ENCODE measurements around the gene PKNOX2.

Gene PKNOX2

DNA sequence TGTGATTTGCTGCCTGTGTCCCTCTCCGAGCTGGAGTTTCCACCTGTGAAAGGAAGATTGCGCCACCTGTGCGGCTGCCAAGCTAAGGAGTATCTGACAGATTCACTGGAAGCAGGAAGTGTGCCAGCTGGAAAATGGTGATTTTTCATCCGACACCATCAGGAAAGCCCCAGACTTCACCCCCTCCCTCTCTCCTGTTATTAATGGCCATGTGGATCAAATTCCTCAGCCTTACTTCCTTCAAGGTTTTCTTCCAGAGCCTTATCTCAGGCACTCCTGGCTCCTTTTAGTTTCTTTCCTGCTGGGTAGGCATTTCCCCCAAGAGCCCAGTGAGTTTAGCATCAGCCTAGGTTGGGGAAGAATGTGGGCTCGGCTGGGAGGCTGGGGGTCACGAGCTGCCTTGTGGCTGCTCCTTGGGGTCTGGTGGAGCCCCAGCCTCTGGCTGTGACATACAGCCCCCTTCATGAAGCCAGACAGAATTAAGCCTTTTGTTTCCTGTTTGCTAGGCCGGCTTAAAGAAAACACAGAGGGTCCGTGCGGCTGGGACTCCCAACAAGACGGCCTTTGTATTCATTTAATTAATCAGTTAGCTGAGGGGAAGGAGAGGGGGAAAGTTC, 37.1 kb downstream of the PKNOX2 start:
- no peak overlapping the region for H3K4me3 ChIP-seq (ENCODE audit: control insufficient read depth, low read depth, low read length)
- no peak for DNase-seq (ENCODE audit: low read depth)
- TF ChIP-seq, protein P1, sequence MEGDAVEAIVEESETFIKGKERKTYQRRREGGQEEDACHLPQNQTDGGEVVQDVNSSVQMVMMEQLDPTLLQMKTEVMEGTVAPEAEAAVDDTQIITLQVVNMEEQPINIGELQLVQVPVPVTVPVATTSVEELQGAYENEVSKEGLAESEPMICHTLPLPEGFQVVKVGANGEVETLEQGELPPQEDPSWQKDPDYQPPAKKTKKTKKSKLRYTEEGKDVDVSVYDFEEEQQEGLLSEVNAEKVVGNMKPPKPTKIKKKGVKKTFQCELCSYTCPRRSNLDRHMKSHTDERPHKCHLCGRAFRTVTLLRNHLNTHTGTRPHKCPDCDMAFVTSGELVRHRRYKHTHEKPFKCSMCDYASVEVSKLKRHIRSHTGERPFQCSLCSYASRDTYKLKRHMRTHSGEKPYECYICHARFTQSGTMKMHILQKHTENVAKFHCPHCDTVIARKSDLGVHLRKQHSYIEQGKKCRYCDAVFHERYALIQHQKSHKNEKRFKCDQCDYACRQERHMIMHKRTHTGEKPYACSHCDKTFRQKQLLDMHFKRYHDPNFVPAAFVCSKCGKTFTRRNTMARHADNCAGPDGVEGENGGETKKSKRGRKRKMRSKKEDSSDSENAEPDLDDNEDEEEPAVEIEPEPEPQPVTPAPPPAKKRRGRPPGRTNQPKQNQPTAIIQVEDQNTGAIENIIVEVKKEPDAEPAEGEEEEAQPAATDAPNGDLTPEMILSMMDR (IDR thresholded peaks at IDR 0.05; ENCODE audit: control insufficient read depth, insufficient read depth, low read depth, low read length, missing control alignments), result no peak

DNA sequence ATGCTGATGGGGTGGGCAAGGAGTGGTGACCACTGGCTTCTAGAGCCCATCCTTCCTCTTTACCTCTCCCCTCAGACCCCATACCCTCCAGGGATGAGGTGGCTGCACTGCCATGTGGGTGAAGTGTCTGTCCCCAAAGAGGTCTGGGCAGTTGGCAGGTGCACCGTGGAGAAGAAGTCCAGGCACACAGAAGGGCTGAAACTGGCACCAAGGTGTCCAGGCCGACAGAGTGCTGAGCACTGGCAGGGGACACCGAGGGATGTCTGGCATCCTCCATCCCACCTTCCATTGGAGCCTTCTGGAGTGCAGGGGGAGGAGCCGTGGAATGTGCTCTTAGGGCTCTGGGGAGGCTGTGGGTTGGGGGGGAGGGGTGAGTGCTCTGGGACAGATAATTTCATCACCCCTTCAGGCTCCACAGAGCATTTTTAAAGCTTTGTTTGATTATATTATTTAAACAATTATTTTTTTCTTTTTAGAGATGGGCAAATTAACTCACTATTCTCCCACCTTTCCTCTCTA, 37.9 kb downstream of the PKNOX2 start:
- no peak overlapping the region for H3K4me3 ChIP-seq (ENCODE audit: control insufficient read depth, low read depth, low read length)
- DNase-seq (ENCODE audit: low read depth), result no peak
- TF ChIP-seq, protein P1 (IDR thresholded peaks at IDR 0.05; ENCODE audit: control insufficient read depth, insufficient read depth, low read depth, low read length, missing control alignments), result no peak

DNA sequence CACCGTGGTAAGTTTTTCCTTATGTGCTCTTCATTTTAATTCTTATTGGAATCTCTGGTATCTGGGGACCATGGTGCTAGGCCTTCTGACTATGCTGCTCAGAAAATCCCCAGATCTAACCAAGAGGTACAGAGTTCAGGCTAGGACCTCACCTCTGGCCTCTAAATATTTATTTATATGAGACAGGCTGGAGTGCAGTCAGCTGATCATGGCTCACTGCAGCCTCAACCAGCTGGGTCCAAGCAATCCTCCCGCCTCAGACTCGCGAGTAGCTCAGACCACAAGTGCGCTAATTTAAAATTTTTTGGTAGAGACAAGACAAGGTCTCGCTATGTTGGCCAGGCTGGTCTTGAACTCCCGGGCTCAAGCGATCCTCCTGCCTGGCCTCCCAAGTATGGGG, 38.4 kb downstream of the PKNOX2 start:
- no peak for DNase-seq (ENCODE audit: low read depth)
- TF ChIP-seq, protein P1 (IDR thresholded peaks at IDR 0.05; ENCODE audit: control insufficient read depth, insufficient read depth, low read depth, low read length, missing control alignments), result no peak
- H3K4me3 ChIP-seq (ENCODE audit: control insufficient read depth, low read depth, low read length), result no peak overlapping the region

DNA sequence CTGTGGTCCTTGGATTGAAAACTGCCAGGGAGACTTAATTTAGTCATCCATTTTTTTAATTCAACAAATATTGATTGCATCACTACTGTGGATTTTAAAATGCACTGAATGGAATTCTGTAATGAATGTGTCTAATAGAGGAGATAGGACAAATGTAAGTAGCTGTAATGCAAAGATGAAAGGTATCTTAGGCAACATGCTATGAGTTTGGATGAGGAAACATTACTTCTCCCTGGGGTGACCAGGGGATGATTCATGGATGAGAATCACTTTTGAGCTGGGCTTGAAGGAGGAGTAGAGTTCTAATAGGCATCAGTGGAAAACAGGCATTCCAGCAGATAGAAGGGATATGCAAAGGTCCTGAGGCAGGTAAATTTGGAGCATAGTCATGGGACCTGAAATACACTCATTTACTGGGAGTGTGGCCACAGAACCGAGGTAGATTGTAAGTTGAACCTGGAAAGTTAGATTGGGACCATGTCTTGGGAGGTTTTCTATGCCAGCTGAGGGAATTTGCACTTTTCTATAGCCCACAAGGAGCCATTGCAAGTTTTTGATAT, 43.4 kb downstream of the PKNOX2 start:
- TF ChIP-seq, protein P1 (IDR thresholded peaks at IDR 0.05; ENCODE audit: control insufficient read depth, insufficient read depth, low read depth, low read length, missing control alignments), result no peak
- no peak for DNase-seq (ENCODE audit: low read depth)
- no peak overlapping the region for H3K4me3 ChIP-seq (ENCODE audit: control insufficient read depth, low read depth, low read length)

DNA sequence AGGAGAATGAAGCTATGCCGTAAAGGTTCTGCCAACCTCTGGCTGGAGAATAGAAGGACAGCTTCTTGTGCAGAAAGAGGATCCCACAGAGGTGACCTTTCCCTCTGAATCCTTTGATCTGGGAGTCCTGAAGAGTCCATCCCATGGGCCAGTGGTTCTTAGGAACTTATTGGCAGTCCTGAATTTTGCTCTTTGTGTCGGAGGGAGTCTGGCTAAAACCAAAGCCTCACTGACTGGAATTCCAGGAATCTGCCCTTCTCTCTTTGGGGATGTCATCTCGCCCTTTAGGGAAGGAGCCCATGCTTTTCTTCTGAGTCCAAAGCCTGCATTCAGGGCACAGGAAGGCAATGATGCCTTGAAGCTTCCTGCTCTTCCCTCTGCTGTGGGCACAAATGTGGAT, 45.5 kb downstream of the PKNOX2 start:
- no peak for DNase-seq (ENCODE audit: low read depth)
- TF ChIP-seq, protein P1 (IDR thresholded peaks at IDR 0.05; ENCODE audit: control insufficient read depth, insufficient read depth, low read depth, low read length, missing control alignments), result no peak
- no peak overlapping the region for H3K4me3 ChIP-seq (ENCODE audit: control insufficient read depth, low read depth, low read length)

DNA sequence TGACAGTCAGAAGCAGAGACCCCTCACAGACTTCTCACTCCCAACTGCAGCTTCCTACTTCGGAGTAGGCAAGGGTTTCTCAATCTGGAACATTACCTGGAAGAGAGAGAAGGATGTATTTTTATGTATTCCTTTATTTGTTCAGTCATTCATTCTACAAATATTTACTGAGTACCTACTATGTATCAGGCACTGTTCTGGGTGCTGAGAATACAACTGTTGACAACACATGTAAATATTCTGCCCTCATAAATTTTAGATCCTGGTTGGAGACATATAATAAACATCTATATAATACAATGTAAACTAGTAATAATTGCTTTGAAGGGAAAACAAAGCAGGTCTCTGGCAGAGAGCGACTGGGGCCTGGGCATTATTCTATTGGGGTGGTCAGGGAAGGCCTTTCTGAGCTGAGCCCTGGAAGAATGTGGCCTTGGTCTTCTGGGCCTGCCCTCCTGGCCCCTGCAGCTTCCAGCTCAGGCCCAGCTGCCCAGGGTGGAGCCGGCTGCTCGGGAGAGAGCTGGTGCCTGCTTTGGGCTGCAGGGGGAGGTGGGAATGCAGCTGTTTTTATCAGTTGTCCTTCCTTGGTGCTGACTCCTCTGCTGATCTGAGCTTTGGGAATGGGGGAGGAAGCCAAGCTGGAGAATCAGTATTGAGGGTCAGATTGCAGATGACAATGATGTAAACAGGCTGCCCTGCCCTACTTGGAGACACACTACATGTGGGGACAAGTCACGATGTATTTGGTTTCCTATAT, 46.8 kb downstream of the PKNOX2 start:
- H3K4me3 ChIP-seq (ENCODE audit: control insufficient read depth, low read depth, low read length), result no peak overlapping the region
- TF ChIP-seq, protein P1 (IDR thresholded peaks at IDR 0.05; ENCODE audit: control insufficient read depth, insufficient read depth, low read depth, low read length, missing control alignments), result no peak
- DNase-seq (ENCODE audit: low read depth), result no peak
